GM10266 (cell line): ENCODE data around the gene EHMT1.
"Not testable (repeated sequence)": the region's sequence is repeated elsewhere in the genome, so short reads cannot be mapped to it uniquely, and the experiment has no call there.

Experiments
- DNase-seq: peaks from one replicate; pipeline ENCODE4 v3.0.0; 2012; ENCODE audit errors: extremely low spot score
- TF ChIP-seq, protein P1 (sequence below): IDR thresholded peaks from 2 replicates; pipeline ENCODE4 v1.5.1; 2012; ENCODE audit warnings: mild to moderate bottlenecking, low read depth; ENCODE audit not compliant: control insufficient read depth, insufficient read depth; ENCODE audit errors: missing control alignments

The EHMT1 gene

DNA sequence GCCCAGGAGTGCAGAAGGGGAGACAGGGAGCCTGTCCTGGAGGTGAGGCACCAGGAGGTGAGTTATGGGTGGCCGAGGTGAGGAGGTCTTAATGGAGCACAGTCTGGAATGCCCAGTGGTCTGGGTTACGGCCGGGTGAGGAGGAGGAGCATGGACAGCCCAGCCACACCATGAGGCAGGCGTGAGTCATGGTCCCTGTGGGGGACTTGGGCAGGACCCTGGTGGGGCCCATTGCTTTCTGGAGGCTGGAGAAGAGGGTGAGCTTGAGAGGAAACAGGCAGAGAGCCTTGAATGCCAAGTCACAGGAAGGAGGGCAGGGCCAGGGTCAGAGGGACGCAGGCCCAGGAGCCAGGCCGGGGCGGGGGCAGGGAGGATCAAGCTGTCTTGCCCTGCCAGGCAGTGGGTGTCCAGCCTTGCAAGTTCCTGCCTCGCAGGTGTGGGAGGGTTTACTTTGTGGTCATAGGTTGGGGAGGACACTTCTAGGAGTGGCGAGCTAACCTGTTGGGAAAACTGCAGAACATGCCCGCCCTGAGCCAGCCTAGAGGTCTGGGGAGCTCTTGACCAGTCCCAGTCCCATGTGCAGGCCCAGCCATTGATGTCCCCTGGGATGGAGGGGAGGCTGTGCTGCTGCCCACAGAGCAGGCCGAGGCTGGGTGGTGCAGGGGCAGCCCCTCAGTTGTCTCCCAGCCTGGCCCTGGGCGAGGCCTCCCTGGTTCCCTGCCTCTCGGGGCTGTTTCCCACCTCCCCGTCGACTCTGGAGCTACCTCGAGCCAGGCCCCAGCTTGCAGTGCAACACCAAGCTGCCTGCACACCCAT, 261.6 kb downstream of the EHMT1 start:
- no peak for DNase-seq
- TF ChIP-seq, protein P1, sequence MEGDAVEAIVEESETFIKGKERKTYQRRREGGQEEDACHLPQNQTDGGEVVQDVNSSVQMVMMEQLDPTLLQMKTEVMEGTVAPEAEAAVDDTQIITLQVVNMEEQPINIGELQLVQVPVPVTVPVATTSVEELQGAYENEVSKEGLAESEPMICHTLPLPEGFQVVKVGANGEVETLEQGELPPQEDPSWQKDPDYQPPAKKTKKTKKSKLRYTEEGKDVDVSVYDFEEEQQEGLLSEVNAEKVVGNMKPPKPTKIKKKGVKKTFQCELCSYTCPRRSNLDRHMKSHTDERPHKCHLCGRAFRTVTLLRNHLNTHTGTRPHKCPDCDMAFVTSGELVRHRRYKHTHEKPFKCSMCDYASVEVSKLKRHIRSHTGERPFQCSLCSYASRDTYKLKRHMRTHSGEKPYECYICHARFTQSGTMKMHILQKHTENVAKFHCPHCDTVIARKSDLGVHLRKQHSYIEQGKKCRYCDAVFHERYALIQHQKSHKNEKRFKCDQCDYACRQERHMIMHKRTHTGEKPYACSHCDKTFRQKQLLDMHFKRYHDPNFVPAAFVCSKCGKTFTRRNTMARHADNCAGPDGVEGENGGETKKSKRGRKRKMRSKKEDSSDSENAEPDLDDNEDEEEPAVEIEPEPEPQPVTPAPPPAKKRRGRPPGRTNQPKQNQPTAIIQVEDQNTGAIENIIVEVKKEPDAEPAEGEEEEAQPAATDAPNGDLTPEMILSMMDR = no peak

DNA sequence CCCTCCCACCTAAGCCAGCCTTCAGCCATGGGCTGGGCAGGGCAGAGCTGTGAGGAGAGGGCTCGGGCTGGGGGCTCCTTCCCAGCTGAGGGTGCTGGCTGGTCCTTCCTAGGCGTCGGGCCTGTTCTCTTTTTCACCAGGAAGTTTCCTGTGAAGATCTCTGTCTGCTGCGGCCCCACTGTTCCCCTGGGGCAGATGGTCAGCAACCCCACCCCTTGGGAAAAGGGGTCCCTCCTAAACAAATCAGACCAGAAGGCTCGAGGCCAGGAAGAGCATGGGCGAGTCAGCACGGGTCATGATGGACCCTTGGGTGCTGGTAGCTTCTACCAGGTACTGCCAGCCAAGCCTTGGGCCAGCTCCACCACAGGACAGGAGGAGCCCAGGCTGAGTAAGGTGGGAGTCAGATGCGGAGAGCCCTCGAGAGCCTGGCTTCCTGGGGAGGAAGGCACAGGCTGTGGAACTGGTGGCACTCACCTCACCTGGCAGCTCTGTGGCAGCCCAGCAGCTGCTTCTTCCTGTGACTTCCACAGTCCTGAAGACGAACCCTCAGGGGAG, 262.2 kb downstream of the EHMT1 start:
- DNase-seq = no peak
- TF ChIP-seq, protein P1 = no peak

DNA sequence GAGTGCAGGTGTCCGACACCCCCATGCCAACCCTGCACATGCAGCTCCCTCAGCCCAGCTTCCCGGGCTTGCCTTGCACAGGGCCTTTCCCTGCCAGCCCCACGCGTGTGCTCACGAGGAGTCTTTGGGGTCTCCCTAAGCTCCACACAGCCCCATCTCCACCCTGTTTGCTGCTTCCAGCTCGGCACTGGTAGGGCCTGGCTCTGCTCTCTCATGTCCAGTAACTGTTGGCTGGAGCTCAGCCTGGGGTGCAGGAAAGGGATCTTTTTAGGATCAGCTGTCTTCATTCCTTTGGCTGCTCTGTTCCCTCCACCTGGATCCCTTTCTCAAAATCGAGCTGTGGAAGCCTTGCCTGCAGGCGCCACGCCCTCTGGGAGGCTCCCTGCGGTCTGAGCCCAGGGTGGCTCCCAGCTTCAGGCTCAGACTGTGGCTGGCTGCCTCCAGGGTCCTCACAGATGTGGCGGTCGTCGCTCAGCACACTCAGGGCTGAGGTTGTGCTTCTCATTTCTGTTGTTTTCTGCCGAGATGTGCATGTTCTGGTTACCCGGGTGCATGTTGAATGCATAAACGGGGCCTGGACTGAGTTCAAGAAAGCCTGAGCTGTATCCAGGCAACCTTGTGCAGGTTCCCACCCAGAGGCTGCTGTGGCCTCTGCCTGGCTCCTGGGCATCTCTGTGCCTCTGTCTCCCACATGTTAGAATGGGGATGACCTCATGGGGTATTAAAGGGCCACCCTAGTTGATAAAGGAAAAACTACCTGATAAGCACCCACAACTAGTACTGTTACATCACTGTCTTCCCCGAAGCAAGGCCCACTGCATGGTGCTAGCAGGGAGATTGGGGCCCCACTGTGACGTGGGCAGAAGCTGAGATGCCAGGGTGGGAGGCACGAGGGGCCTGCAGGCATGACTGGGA, 263.0 kb downstream of the EHMT1 start:
- DNase-seq = no peak
- TF ChIP-seq, protein P1 = no peak

DNA sequence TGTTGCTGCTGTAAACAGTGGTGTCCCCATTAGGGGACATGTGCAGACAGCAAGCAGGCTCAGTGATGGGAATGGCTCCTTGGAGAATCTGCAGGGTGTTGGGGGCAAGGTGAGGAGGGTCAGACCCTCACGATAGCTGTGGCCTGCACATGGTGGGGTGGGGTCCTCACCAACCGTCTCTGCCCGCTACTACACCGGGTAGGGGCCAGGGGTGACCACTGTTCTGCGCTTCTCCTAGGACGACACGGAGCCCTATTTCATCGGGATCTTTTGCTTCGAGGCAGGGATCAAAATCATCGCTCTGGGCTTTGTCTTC, 263.7 kb downstream of the EHMT1 start:
- TF ChIP-seq, protein P1 = no peak
- no peak for DNase-seq

DNA sequence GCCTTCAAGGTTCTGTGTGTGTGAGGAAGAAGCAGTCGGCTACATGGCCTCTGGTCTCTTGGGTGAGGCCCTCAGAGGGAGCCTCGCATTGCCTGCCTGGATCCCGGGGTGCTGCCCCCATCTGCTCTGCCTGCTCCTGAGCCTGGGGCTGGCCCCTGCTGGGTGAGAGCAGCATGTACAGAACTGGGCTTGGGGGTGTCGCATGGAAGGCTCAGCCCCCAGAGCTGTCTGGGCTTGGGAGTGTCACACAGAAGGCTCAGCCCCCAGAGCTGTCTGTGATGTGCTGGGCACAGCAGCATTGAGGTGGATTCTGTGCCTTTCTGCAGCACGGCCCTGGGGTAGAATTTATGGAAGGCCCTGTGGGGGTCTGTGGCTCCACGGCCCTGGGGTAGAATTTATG, 265.2 kb downstream of the EHMT1 start:
- DNase-seq = not testable (repeated sequence)

DNA sequence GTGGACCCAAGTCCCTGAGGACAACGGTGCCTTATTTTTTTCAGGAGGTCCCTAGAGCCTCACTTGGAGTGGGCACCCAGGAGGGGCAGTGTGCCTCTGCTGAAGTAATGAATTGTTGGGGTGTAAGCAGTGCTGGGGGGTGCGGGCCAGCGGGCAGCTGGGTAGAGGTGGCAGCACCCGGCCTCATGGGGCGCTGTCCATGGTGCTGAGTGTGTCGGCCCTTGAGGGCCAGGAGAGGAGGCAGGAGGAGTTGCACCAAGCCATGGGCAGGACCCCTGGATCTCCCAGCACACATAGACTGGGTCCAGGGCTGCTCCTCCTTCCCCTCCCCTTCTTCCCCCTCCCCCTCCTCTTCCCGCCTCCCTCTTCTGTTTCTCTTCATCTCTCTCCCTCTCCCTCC, 265.7 kb downstream of the EHMT1 start:
- DNase-seq = not testable (repeated sequence)

DNA sequence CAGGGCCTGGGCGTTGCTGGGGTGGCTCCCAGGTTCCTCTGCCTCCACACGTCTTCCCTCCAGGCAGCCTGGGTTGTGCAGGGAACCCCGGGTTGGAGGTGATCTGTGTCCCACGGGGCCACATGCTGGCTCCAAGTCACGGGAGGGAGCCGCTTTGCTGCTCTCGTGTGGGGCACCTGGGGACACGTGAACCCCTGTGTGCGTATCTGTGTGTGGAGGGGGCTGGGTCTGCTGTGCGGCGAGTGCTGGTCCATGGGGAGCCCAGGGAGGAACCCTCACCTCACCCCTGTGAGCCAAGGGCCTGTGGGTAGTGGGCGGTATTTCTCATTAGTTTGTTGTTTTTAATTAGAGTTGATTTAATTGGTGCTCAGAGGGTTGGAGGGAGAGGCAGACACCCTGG, 266.3 kb downstream of the EHMT1 start:
- not testable (repeated sequence) for DNase-seq
